Measurements from ENCODE around the gene KLF2. TPM values are rescaled to one million over a fixed set of nuclear protein-coding genes. Genes with fewer than 3 reads are reported as not detected.
A peak's percentile ranks its signal among the peaks of the same experiment; 100 is the strongest.
"Not testable (repeated sequence)": the region's sequence is repeated elsewhere in the genome, so short reads cannot be mapped to it uniquely, and the experiment has no call there.

Gene KLF2
- total RNA-seq, 1 donor from 2014 or later = 198 TPM

DNA sequence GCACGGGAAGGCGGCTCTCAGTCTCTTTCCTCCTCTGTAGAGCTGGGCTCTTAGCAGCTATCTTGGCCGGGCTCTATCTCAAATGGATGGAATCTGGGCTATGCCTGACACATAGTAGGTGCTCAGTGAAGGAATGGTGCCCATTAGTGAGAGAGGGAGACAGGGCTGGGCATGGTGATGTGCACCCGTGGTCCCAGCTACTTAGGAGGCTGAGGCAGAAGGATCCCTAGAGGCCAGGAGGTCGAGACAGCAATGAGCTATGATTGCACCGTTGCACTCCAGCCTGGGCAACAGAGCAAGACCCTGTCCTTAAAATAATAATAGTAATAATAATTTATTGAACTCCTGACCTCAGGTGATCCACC lies 14.7 kb downstream of the KLF2 start:
- intact Hi-C loops (cut with DNase I) = no loop called here

DNA sequence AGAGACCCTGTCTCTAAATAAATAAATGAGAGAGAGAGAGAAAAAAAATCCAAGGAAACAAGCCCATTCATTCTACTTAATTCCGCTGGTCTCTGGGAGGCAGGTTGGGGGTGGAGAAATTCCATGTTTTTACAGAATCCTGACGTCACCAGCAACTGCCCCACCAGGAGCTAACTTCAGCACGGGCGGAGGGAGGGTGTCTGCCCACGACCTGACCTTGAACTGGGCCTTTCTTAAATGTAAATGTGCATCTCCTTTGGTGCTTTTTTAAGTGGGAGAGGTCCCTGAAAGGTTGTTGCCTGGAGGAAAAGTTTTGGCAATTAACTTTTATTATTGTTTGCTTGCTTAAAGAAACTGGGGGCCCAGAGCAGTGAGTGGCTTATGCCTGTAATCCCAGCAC lies 15.5 kb downstream of the KLF2 start:
- Histone ChIP-seq H3K27me3 (no peaks in the 10 kb centered on the region), H3K4me1 (peaks cover 39% of the 10 kb centered on the region), H3K36me3 (no peaks in the 10 kb centered on the region), H3K27ac (no peak overlapping the region), H3K9me3 (no peaks in the 10 kb centered on the region), H3K4me3 (no peak overlapping the region)
- no peak for DNase-seq
- no peak for ATAC-seq
- no peak for TF ChIP-seq CTCF (IDR thresholded peaks at IDR 0.05)
- intact Hi-C loops (cut with DNase I) = no loop called here

More for the DNA sequence above, 14.7 kb downstream of the KLF2 start:
- Histone ChIP-seq H3K9me3 (no peaks in the 10 kb centered on the region), H3K27ac (peak overlapping the region; percentile 47), H3K4me3 (no peak overlapping the region), H3K36me3 (no peaks in the 10 kb centered on the region), H3K4me1 (peaks cover 36% of the 10 kb centered on the region), H3K27me3 (no peaks in the 10 kb centered on the region)
- TF ChIP-seq CTCF (IDR thresholded peaks at IDR 0.05) = no peak
- no peak for ATAC-seq
- DNase-seq = no peak

DNA sequence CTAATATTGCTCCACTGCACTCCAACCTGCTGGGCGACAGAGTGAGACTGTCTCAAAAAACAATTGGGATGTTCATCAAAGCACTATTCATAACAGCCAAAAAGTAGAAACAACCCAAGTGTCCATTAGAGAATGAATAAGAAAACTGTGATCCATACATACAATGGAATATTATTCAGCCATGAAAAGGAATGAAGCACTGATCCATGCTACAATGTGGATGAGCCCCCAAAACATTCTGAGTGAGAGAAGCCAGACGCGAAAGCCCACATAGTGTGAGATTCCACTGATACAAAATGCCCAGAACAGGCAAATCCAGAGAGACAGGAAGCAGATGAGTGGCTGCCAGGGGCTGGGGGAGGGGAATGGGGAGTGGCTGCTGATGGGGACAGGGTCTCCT lies 16.0 kb downstream of the KLF2 start:
- intact Hi-C loops (cut with DNase I) = no loop called here
- TF ChIP-seq CTCF (IDR thresholded peaks at IDR 0.05) = no peak
- Histone ChIP-seq H3K27me3 (no peaks in the 10 kb centered on the region), H3K27ac (no peak overlapping the region), H3K9me3 (no peaks in the 10 kb centered on the region), H3K36me3 (no peaks in the 10 kb centered on the region), H3K4me3 (no peak overlapping the region), H3K4me1 (peaks cover 40% of the 10 kb centered on the region)
- ATAC-seq (no peak), DNase-seq (no peak)

DNA sequence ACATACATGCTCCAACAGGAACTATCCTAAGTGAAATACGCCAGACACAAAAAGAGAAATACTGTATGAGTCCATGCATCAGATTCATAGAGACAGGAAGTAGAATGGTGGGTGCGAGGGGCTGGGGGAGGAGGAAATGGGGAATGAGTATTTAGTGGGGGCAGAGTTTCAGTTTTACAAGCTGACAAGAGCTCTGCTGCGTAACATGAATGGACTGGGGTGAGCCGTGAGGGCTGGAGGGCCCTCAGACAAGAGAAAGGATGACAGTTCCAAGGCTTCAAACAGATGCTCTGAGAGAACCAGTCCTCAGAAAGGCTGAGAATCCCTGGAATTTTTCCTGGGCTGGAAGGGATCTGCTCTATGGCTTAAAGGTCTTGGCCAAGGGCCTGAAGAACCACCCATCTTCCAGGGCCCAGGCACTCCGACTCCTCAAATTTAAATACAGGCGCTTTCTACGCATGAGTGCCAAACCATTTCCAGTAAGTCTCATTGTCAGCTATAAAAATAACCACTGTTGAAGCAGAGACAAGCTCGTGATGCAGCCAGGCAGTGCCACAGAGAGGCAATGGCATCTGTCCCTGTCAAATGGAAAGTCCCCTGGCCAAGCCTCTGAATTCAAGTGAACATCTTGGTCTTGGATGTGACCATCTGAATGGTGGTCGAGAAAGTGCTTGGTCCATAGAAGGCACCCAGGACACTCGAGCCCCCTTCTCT lies 17.5 kb downstream of the KLF2 start:
- H3K4me1 ChIP-seq = peaks cover 40% of the 10 kb centered on the region
- no peak for TF ChIP-seq CTCF (IDR thresholded peaks at IDR 0.05)
- ATAC-seq (peak; percentile 26), DNase-seq (no peak)
- intact Hi-C loops (cut with DNase I) = no loop called here
- H3K27me3 ChIP-seq = no peaks in the 10 kb centered on the region
- no peaks in the 10 kb centered on the region for H3K36me3 ChIP-seq
- peak overlapping the region; percentile 63 for H3K27ac ChIP-seq
- no peaks in the 10 kb centered on the region for H3K9me3 ChIP-seq
- H3K4me3 ChIP-seq = no peak overlapping the region

DNA sequence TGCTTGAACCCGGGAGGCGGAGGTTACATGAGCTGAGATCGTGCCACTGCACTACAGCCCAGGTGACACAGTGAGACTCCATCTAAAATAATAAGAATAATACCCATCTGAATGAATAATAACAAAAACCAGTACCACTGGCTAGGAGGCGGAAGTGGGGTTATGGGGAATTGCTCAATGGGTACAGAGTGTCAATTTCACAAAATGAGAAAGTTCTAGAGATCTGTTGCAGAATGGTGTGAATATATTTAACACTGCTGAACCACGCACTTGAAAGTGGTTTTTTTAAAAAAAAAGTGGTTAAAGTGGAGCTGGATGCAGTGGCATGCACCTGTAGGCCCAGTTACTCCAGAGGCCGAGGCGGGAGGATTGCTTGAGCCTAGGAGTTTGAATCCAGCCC lies 18.5 kb downstream of the KLF2 start:
- ATAC-seq = peak; percentile 15
- Histone ChIP-seq H3K27ac (no peak overlapping the region), H3K4me1 (peaks cover 38% of the 10 kb centered on the region), H3K4me3 (no peak overlapping the region), H3K9me3 (no peaks in the 10 kb centered on the region), H3K36me3 (no peaks in the 10 kb centered on the region), H3K27me3 (no peaks in the 10 kb centered on the region)
- intact Hi-C loops (cut with DNase I) = no loop called here
- no peak for TF ChIP-seq CTCF (IDR thresholded peaks at IDR 0.05)
- DNase-seq = no peak

DNA sequence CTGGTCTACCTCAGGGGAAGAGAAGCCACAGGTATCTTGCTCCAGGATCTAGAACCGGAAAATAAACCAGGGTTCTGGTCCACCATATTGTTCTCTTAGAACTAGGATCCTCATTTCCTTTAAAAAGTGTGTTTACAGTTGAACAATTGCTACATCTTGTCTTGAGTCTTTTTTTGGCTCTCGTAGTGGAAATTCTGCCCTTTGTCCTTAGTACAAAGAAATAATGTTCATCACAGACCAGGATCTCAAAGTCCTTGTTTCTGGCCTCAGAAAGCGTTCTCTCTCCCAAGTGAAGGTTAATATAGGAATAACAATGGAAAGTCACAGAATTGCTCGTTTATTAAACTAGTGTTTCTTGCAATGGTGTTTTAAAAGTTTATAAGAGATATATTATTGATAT lies 20.8 kb downstream of the KLF2 start:
- DNase-seq (no peak), ATAC-seq (no peak)
- no peak overlapping the region for H3K4me3 ChIP-seq
- H3K9me3 ChIP-seq = no peaks in the 10 kb centered on the region
- no peak for TF ChIP-seq CTCF (IDR thresholded peaks at IDR 0.05)
- no peaks in the 10 kb centered on the region for H3K36me3 ChIP-seq
- peak overlapping the region; percentile 17 for H3K27ac ChIP-seq
- H3K4me1 ChIP-seq = peaks cover 24% of the 10 kb centered on the region
- intact Hi-C loops (cut with DNase I) = no loop called here
- no peaks in the 10 kb centered on the region for H3K27me3 ChIP-seq

- ATAC-seq; H3K27me3 ChIP-seq; H3K27ac ChIP-seq; H3K4me3 ChIP-seq; H3K9me3 ChIP-seq; H3K36me3 ChIP-seq; intact Hi-C loops (cut with DNase I); DNase-seq: not testable (repeated sequence)
- peaks cover 20% of the 10 kb centered on the region for H3K4me1 ChIP-seq
Measured at GRCh38 chr19:16347099-16347498, 22.5 kb downstream of the KLF2 start.
